CD14-positive monocyte (primary cell): ENCODE data around the gene CSNK1G1. TPM values are rescaled to one million over a fixed set of nuclear protein-coding genes. Genes with fewer than 3 reads are reported as not detected.
A peak's percentile ranks its signal among the peaks of the same experiment; 100 is the strongest.

ENCODE experiments used
- DNase-seq, 3 donors: peaks; one replicate each; pipeline ENCODE4 v3.0.0-alpha.2; 2011 to 2022
- H2AFZ ChIP-seq: 2 replicates; pipeline ENCODE4 v1.6.0; 2012; ENCODE audit warnings: mild to moderate bottlenecking, low read depth, low read length, inconsistent platforms; ENCODE audit not compliant: insufficient read depth, poor library complexity, severe bottlenecking
- H3K27ac ChIP-seq, 2 donors: 1 replicate in 1 of 2; 2 replicates in 1 of 2; pipeline ENCODE4 v1.5.1; 2012 to 2013; ENCODE audit warnings: low read length in 2 of 2, control low read depth in 1 of 2, inconsistent platforms in 1 of 2, low read depth in 1 of 2, mild to moderate bottlenecking in 1 of 2
- H3K27me3 ChIP-seq, 2 donors: one replicate each; pipeline versions ENCODE4 v1.6.0 to v1.6.1; 2011 to 2013; ENCODE audit warnings: low read length in 2 of 2; ENCODE audit not compliant: control insufficient read depth in 2 of 2, insufficient read depth in 2 of 2
- H3K36me3 ChIP-seq, 2 donors: replicated peaks in 1 of 2; 1 replicate in 1 of 2; 2 replicates in 1 of 2; pipeline versions ENCODE4 v1.5.1 to v1.6.1; 2012 to 2013; ENCODE audit warnings: low read length in 2 of 2, control low read depth in 1 of 2, inconsistent platforms in 1 of 2, mild to moderate bottlenecking in 1 of 2; ENCODE audit not compliant: insufficient read depth in 2 of 2, control insufficient read depth in 1 of 2
- H3K4me1 ChIP-seq, 2 donors: 1 replicate in 1 of 2; 2 replicates in 1 of 2; pipeline versions ENCODE4 v1.5.1 to v1.6.1; 2012 to 2013; ENCODE audit warnings: low read length in 2 of 2, control low read depth in 1 of 2, inconsistent platforms in 1 of 2, mild to moderate bottlenecking in 1 of 2, moderate library complexity in 1 of 2; ENCODE audit not compliant: insufficient read depth in 2 of 2, control insufficient read depth in 1 of 2
- H3K4me2 ChIP-seq: replicated peaks from 2 replicates; pipeline ENCODE3; 2012; ENCODE audit warnings: low read length, moderate library complexity, mild to moderate bottlenecking; ENCODE audit not compliant: poor library complexity, severe bottlenecking; ENCODE audit errors: extremely low read depth
- H3K4me3 ChIP-seq, 3 experiments: fragments of 200-600 bp in 1 of 3; sonication (generic) in 1 of 3; replicated peaks in 1 of 3; 1 replicate in 2 of 3; 2 replicates in 1 of 3; pipeline ENCODE4 v1.5.1; 2011 to 2013; ENCODE audit warnings: low read length in 3 of 3, mild to moderate bottlenecking in 3 of 3, control low read depth in 2 of 3, low read depth in 2 of 3, inconsistent platforms in 1 of 3, moderate library complexity in 1 of 3
- H3K79me2 ChIP-seq: 2 replicates; pipeline ENCODE4 v1.6.0; 2012; ENCODE audit warnings: mild to moderate bottlenecking, control low read depth, inconsistent platforms, low read length, moderate library complexity; ENCODE audit not compliant: insufficient read depth
- H3K9ac ChIP-seq: 2 replicates; pipeline ENCODE4 v1.6.0; 2017; ENCODE audit warnings: low read length, mild to moderate bottlenecking; ENCODE audit not compliant: insufficient read depth, poor library complexity, severe bottlenecking
- H3K9me3 ChIP-seq, 2 donors: replicated peaks in 1 of 2; 1 replicate in 1 of 2; 2 replicates in 1 of 2; pipeline versions ENCODE4 v1.5.1 to v1.6.1; 2012 to 2013; ENCODE audit warnings: low read length in 2 of 2, control low read depth in 1 of 2; ENCODE audit not compliant: control insufficient read depth in 1 of 2, insufficient read depth in 1 of 2
- H4K20me1 ChIP-seq: 2 replicates; pipeline ENCODE4 v1.6.0; 2012; ENCODE audit warnings: mild to moderate bottlenecking, low read length, control low read depth, moderate library complexity; ENCODE audit not compliant: insufficient read depth
- H3K27ac Mint-ChIP-seq, 7 donors: one replicate each; pipeline ENCODE4 v1.8.0; 2020; ENCODE audit warnings: mild to moderate bottlenecking in 7 of 7, mixed read lengths in 7 of 7, moderate library complexity in 6 of 7, inconsistent platforms in 2 of 7
- H3K27me3 Mint-ChIP-seq, 3 donors: one replicate each; pipeline ENCODE4 v1.8.0; 2021 to 2022; ENCODE audit warnings: low read depth in 3 of 3, mild to moderate bottlenecking in 3 of 3, mixed read lengths in 3 of 3, moderate library complexity in 3 of 3, inconsistent platforms in 1 of 3
- H3K36me3 Mint-ChIP-seq, 2 donors: one replicate each; pipeline ENCODE4 v1.8.0; 2020; ENCODE audit warnings: mixed read lengths in 2 of 2, inconsistent platforms in 1 of 2, mild to moderate bottlenecking in 1 of 2
- H3K4me1 Mint-ChIP-seq: one replicate; pipeline ENCODE4 v1.8.0; 2020; ENCODE audit warnings: mild to moderate bottlenecking, mixed read lengths
- H3K4me3 Mint-ChIP-seq, 2 donors: one replicate each; pipeline ENCODE4 v1.8.0; 2020; ENCODE audit warnings: mild to moderate bottlenecking in 2 of 2, mixed read lengths in 2 of 2, moderate library complexity in 1 of 2
- H3K9me3 Mint-ChIP-seq, 7 donors: one replicate each; pipeline ENCODE4 v1.8.0; 2020 to 2022; ENCODE audit warnings: mixed read lengths in 7 of 7, mild to moderate bottlenecking in 6 of 7, moderate library complexity in 6 of 7, inconsistent platforms in 2 of 7
- CTCF ChIP-seq: fragments of 200-600 bp; IDR thresholded peaks from one replicate; pipeline ENCODE4 v1.8.0; 2022; ENCODE audit warnings: antibody characterized with exemption, mild to moderate bottlenecking
- WGBS: methylation state at CpG from one replicate; pipeline ENCODE4 v1.1.5; 2013; ENCODE audit warnings: missing lambda C conversion rate; ENCODE audit not compliant: insufficient coverage; 5-methylcytosine and 5-hydroxymethylcytosine counted together
- intact Hi-C, 2 donors: fragments of 100-400 bp; cut with micrococcal nuclease; formaldehyde crosslinking; loops; one replicate each; pipeline versions ENCODE4 v1.15.0 to v1.15.1; 2023
- polyA plus RNA-seq, 3 donors: library from polyadenylated mRNA; depleted of rRNA in 1 of 3; unstranded in 2 of 3; stranded (reverse) in 1 of 3; fragments of 300-500 nt in 2 of 3; fragments of >200 nt in 1 of 3; fragmentation: Illumina TruSeq in 2 of 3; gene quantifications; 1 replicate in 2 of 3; 2 replicates in 1 of 3; pipeline ENCODE4 v1.2.3, GENCODE V29; 2012 to 2021

The CSNK1G1 gene
- polyA plus RNA-seq, 3 donors = 4.3 to 8.6 (median 7.7) TPM

GRCh38 chr15:64311566-64311965 is 44.4 kb downstream of the CSNK1G1 start:
- H3K4me3 ChIP-seq = no peak overlapping the region
- H2AFZ ChIP-seq = no peak overlapping the region
- no peaks in the 10 kb centered on the region for H3K9me3 ChIP-seq
- peaks cover 23% of the 10 kb centered on the region for H4K20me1 ChIP-seq
- H3K79me2 ChIP-seq = peaks cover 20% of the 10 kb centered on the region
- TF ChIP-seq CTCF = no peak
- intact Hi-C loops = no loop called here
- no peak overlapping the region for H3K4me3 Mint-ChIP-seq
- no peak overlapping the region for H3K27ac ChIP-seq
- H3K27me3 ChIP-seq = no peaks in the 10 kb centered on the region
- H3K27ac Mint-ChIP-seq = no peak overlapping the region
- H3K36me3 ChIP-seq = no peaks in the 10 kb centered on the region
- H3K4me2 ChIP-seq = no peak overlapping the region
- H3K4me1 ChIP-seq = no peaks in the 10 kb centered on the region
- WGBS = 88% methylated on average over 3 of the region's 6 CpGs
- H3K4me1 Mint-ChIP-seq = peaks cover 2% of the 10 kb centered on the region
- H3K27me3 Mint-ChIP-seq = no peaks in the 10 kb centered on the region
- H3K9me3 Mint-ChIP-seq = peaks cover 0 to 5% (median 0%) of the 10 kb centered on the region in 7 donors
- H3K9ac ChIP-seq = no peak overlapping the region
- peaks cover 5 to 19% of the 10 kb centered on the region in 2 donors for H3K36me3 Mint-ChIP-seq
- DNase-seq = no peak

- no peak overlapping the region for H2AFZ ChIP-seq
- Mint-ChIP-seq H3K4me1 (peaks cover 2% of the 10 kb centered on the region), H3K27ac (peak overlapping the region in 1 of 7 donors; percentile 63)
These were observed 45.9 kb downstream of the CSNK1G1 start for GRCh38 chr15:64310036-64310435.

More at GRCh38 chr15:64310036-64310435, 45.9 kb downstream of the CSNK1G1 start:
- Histone ChIP-seq H3K9me3 (no peaks in the 10 kb centered on the region), H3K4me2 (no peak overlapping the region), H3K4me3 (no peak overlapping the region), H4K20me1 (peaks cover 30% of the 10 kb centered on the region), H3K36me3 (no peaks in the 10 kb centered on the region), H3K79me2 (peaks cover 19% of the 10 kb centered on the region), H3K27me3 (no peaks in the 10 kb centered on the region), H3K9ac (no peak overlapping the region), H3K27ac (no peak overlapping the region), H3K4me1 (no peaks in the 10 kb centered on the region)
- Mint-ChIP-seq H3K4me3 (no peak overlapping the region), H3K36me3 (peaks cover 5 to 22% of the 10 kb centered on the region in 2 donors), H3K9me3 (peaks cover 0 to 5% (median 0%) of the 10 kb centered on the region in 7 donors), H3K27me3 (no peaks in the 10 kb centered on the region)
- no peak for DNase-seq
- intact Hi-C loops = no loop called here
- no peak for TF ChIP-seq CTCF
